Activated naive CD8-positive, alpha-beta T cell (primary cell): ENCODE data around the gene AXIN1.
"Not testable (repeated sequence)": the region's sequence is repeated elsewhere in the genome, so short reads cannot be mapped to it uniquely, and the experiment has no call there.

ENCODE experiments used
- H3K27ac Mint-ChIP-seq: one replicate; pipeline ENCODE4 v1.8.0; 2021; ENCODE audit warnings: mixed read lengths
- H3K27me3 Mint-ChIP-seq: one replicate; pipeline ENCODE4 v1.8.0; 2021; ENCODE audit warnings: mixed read lengths
- H3K36me3 Mint-ChIP-seq: one replicate; pipeline ENCODE4 v1.8.0; 2021; ENCODE audit warnings: mixed read lengths
- H3K4me1 Mint-ChIP-seq: one replicate; pipeline ENCODE4 v1.8.0; 2021; ENCODE audit warnings: low read depth, mixed read lengths
- H3K4me3 Mint-ChIP-seq: one replicate; pipeline ENCODE4 v1.8.0; 2021; ENCODE audit warnings: mild to moderate bottlenecking, mixed read lengths
- H3K9me3 Mint-ChIP-seq: one replicate; pipeline ENCODE4 v1.8.0; 2021; ENCODE audit warnings: low read depth, mixed read lengths

AXIN1 gene

GRCh38 chr16:367333-367903, 14.9 kb upstream of the AXIN1 start:
- H3K9me3 Mint-ChIP-seq = no peaks in the 10 kb centered on the region
- H3K27ac Mint-ChIP-seq = no peak overlapping the region
- H3K4me3 Mint-ChIP-seq = no peak overlapping the region
- H3K27me3 Mint-ChIP-seq = no peaks in the 10 kb centered on the region
- H3K4me1 Mint-ChIP-seq = peaks cover 16% of the 10 kb centered on the region
- no peaks in the 10 kb centered on the region for H3K36me3 Mint-ChIP-seq

- no peaks in the 10 kb centered on the region for H3K27me3 Mint-ChIP-seq
These were observed 14.0 kb upstream of the AXIN1 start for GRCh38 chr16:366476-366875.

DNA sequence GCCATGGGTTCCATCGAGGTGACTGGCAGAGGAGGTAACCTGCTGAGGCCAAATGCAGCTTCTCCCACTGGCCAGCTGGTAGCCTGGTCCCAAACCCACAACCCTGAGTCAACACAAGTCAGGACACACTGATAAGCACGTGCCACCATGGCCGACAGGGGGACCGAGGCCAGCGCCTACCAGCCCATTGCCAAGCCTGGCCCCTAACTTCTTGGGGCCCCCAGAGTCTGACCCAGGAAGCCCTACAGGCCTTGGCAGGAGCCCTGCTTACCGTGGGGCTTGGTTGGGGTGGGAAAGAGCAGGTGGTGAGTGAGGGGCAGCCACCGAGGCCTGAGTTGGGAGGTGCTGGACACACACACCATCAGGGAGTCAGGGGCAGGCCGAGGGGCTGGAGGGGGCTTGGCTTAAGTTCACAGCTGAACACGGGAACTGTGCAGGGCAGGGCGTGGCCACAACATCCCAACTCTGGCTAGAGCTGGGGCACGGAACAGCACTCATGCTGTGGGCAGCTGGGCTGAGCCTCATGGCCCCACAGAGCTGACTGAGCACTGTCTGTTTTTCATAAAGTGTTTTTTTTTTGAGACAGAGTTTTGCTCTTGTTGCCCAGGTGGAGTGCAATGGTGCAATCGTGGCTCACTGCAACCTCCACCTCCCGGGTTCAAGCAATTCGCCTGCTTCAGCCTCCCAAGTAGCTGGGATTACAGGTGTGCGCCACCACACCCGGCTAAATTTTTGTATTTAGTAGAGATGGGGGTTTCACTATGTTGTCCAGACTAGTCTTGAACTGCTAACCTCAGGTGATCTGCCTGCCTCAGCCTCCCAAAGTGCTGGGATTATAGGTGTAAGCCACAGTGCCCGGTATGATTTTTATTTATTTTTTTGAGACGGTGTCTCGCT, 12.3 kb upstream of the AXIN1 start:
- no peaks in the 10 kb centered on the region for H3K36me3 Mint-ChIP-seq
- H3K4me3 Mint-ChIP-seq = no peak overlapping the region
- H3K9me3 Mint-ChIP-seq = no peaks in the 10 kb centered on the region
- H3K27me3 Mint-ChIP-seq = no peaks in the 10 kb centered on the region
- peaks cover 9% of the 10 kb centered on the region for H3K4me1 Mint-ChIP-seq
- no peak overlapping the region for H3K27ac Mint-ChIP-seq

More at GRCh38 chr16:366476-366875, 14.0 kb upstream of the AXIN1 start:
- no peaks in the 10 kb centered on the region for H3K36me3 Mint-ChIP-seq
- no peak overlapping the region for H3K27ac Mint-ChIP-seq
- H3K9me3 Mint-ChIP-seq = no peaks in the 10 kb centered on the region
- no peak overlapping the region for H3K4me3 Mint-ChIP-seq
- H3K4me1 Mint-ChIP-seq = peaks cover 16% of the 10 kb centered on the region

GRCh38 chr16:363766-364490, 11.4 kb upstream of the AXIN1 start:
- Mint-ChIP-seq H3K27ac (no peak overlapping the region), H3K36me3 (no peaks in the 10 kb centered on the region), H3K27me3 (no peaks in the 10 kb centered on the region), H3K4me1 (peaks cover 5% of the 10 kb centered on the region), H3K9me3 (no peaks in the 10 kb centered on the region), H3K4me3 (no peak overlapping the region)

- Mint-ChIP-seq H3K9me3 (no peaks in the 10 kb centered on the region), H3K27me3 (no peaks in the 10 kb centered on the region), H3K27ac (no peak overlapping the region), H3K4me1 (peaks cover 5% of the 10 kb centered on the region), H3K36me3 (no peaks in the 10 kb centered on the region), H3K4me3 (no peak overlapping the region)
These were observed 10.7 kb upstream of the AXIN1 start for GRCh38 chr16:363110-363765.

- H3K27ac Mint-ChIP-seq, H3K9me3 Mint-ChIP-seq, H3K36me3 Mint-ChIP-seq, H3K4me1 Mint-ChIP-seq, H3K27me3 Mint-ChIP-seq, H3K4me3 Mint-ChIP-seq: not testable (repeated sequence)
These were observed 10.1 kb upstream of the AXIN1 start for GRCh38 chr16:362702-362999.

GRCh38 chr16:361872-362701, 9.6 kb upstream of the AXIN1 start:
- Mint-ChIP-seq H3K27ac (no peak overlapping the region), H3K4me3 (peak overlapping the region; percentile 30), H3K9me3 (no peaks in the 10 kb centered on the region), H3K36me3 (no peaks in the 10 kb centered on the region), H3K4me1 (peaks cover 8% of the 10 kb centered on the region), H3K27me3 (no peaks in the 10 kb centered on the region)

- Mint-ChIP-seq H3K27me3 (no peaks in the 10 kb centered on the region), H3K36me3 (no peaks in the 10 kb centered on the region), H3K27ac (no peak overlapping the region)
These were observed 8.9 kb upstream of the AXIN1 start for GRCh38 chr16:361341-361871.

GRCh38 chr16:360698-361336, 8.3 kb upstream of the AXIN1 start:
- Mint-ChIP-seq H3K9me3 (no peaks in the 10 kb centered on the region), H3K36me3 (no peaks in the 10 kb centered on the region), H3K4me3 (no peak overlapping the region), H3K4me1 (peaks cover 14% of the 10 kb centered on the region), H3K27ac (no peak overlapping the region), H3K27me3 (no peaks in the 10 kb centered on the region)

More at GRCh38 chr16:361341-361871, 8.9 kb upstream of the AXIN1 start:
- Mint-ChIP-seq H3K4me1 (peaks cover 9% of the 10 kb centered on the region), H3K9me3 (no peaks in the 10 kb centered on the region), H3K4me3 (no peak overlapping the region)

DNA sequence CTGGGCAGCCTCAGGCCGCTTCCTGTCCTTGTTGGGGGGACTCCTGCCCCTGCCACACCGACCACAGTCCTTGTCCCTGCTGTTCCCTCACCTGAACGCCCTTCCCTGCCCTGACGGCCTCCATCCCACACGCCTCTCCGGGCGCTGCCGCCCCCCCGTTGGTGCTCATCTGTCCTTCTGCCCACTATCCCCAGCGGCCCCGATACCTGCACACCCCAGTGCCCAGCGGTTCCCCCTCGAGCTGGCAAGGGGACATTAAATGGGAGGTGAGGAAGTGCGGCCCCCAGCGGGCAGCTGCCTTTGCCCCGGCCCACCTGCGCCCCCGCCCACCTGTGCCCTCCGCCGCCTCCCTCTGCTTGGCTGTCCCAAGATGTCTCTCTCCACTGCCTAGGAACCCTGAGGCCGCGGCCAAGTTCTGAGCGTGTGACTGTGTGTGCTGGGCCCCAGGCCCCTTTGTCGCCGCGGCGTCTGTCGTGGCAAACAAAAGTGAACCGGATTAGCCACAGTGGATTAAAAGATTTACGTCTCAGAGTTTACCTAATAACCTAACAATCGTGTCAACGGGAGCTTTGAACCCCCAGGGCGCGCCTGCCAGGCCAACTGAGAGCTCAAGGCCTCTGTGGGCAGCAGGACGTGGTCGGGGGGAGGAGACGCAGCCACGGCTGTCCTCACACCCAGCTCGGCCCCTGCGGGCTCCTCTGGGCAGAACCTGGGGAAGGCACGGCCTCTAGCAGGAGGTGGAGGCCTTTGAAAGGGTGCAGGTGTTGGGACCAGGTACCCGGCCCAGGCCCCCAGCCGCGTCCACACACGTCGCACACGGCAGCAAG, 7.6 kb upstream of the AXIN1 start:
- H3K36me3 Mint-ChIP-seq = no peaks in the 10 kb centered on the region

GRCh38 chr16:359067-359763, 6.7 kb upstream of the AXIN1 start:
- Mint-ChIP-seq H3K36me3 (no peaks in the 10 kb centered on the region), H3K27ac (no peak overlapping the region), H3K27me3 (no peaks in the 10 kb centered on the region), H3K4me3 (no peak overlapping the region), H3K4me1 (peaks cover 26% of the 10 kb centered on the region), H3K9me3 (no peaks in the 10 kb centered on the region)

More for the DNA sequence above, 7.6 kb upstream of the AXIN1 start:
- H3K4me3 Mint-ChIP-seq = no peak overlapping the region
- H3K9me3 Mint-ChIP-seq = no peaks in the 10 kb centered on the region
- peaks cover 20% of the 10 kb centered on the region for H3K4me1 Mint-ChIP-seq
- no peak overlapping the region for H3K27ac Mint-ChIP-seq
- H3K27me3 Mint-ChIP-seq = no peaks in the 10 kb centered on the region

GRCh38 chr16:356741-357140, 4.2 kb upstream of the AXIN1 start:
- no peak overlapping the region for H3K4me3 Mint-ChIP-seq
- H3K27me3 Mint-ChIP-seq = no peaks in the 10 kb centered on the region
- H3K9me3 Mint-ChIP-seq = no peaks in the 10 kb centered on the region
- H3K27ac Mint-ChIP-seq = no peak overlapping the region
- H3K36me3 Mint-ChIP-seq = no peaks in the 10 kb centered on the region
- H3K4me1 Mint-ChIP-seq = peaks cover 28% of the 10 kb centered on the region
